Right cardiac atrium (tissue), 5 donors: ENCODE measurements around the gene DTX3. TPM values are rescaled to one million over a fixed set of nuclear protein-coding genes. Genes with fewer than 3 reads are reported as not detected.

Experiments used
- ATAC-seq, 2 donors: fragments of 200-7000 bp; cut with Tn5 transposase; one replicate each; pipeline versions ENCODE4 v1.8.0 to v1.9.1; 2020; ENCODE audit warnings: moderate library complexity in 2 of 2, mild to moderate bottlenecking in 1 of 2
- DNase-seq, 3 donors: peaks; one replicate each; pipeline ENCODE4 v3.0.0-alpha.2; 2020
- H3K27ac ChIP-seq: one replicate; pipeline ENCODE4 v1.5.1; 2013; ENCODE audit warnings: mild to moderate bottlenecking, low read length, control low read depth, moderate library complexity
- H3K27me3 ChIP-seq: one replicate; pipeline ENCODE4 v1.6.1; 2013; ENCODE audit not compliant: control insufficient read depth, insufficient read depth
- H3K4me1 ChIP-seq: one replicate; pipeline ENCODE4 v1.6.1; 2013; ENCODE audit warnings: low read length; ENCODE audit not compliant: control insufficient read depth, insufficient read depth
- H3K4me3 ChIP-seq: one replicate; pipeline ENCODE4 v1.5.1; 2013; ENCODE audit warnings: low read length, control low read depth
- H3K9me3 ChIP-seq: one replicate; pipeline ENCODE4 v1.6.1; 2013; ENCODE audit warnings: low read length; ENCODE audit not compliant: control insufficient read depth
- WGBS: extraction: QIAGEN DNeasy Blood & Tissue Kit; methylation state at CpG from one replicate; pipeline ENCODE4 v1.1.7; 2013; 5-methylcytosine and 5-hydroxymethylcytosine counted together
- intact Hi-C, 4 donors: fragments of 100-400 bp; cut with DNase I; formaldehyde crosslinking; loops; one replicate each; pipeline versions ENCODE4 v1.11.0 to v1.14.0; 2022 to 2023
- polyA plus RNA-seq: library from polyadenylated mRNA; stranded (reverse); fragments of 200-250 nt; gene quantifications from one replicate; pipeline ENCODE4 v1.2.3, GENCODE V29; 2013
- total RNA-seq, 4 donors: library from RNA; stranded (reverse); fragmentation: NEBNext Ultra II Directional; extraction: Animal tissue kit (Norgen Biotek cat#: 25700); gene quantifications; one replicate each; pipeline ENCODE4 v1.2.1, GENCODE V29; 2021
- donor health status: healthy with polysubstance abuse.
- donor health status: DM: no; HTN: yes; CAD: no.
- donor health status: DM: no; HTN: no; CAD: no.
- donor health status: DM: no; HTN: yes; CAD: no; lungs with severe emphysema.
- donor health status: DM: yes; HTN: yes; CAD: no.

Gene DTX3
- total and polyA plus RNA-seq, 5 donors: 28.9 to 44.6 (median 37.4) TPM

DNA sequence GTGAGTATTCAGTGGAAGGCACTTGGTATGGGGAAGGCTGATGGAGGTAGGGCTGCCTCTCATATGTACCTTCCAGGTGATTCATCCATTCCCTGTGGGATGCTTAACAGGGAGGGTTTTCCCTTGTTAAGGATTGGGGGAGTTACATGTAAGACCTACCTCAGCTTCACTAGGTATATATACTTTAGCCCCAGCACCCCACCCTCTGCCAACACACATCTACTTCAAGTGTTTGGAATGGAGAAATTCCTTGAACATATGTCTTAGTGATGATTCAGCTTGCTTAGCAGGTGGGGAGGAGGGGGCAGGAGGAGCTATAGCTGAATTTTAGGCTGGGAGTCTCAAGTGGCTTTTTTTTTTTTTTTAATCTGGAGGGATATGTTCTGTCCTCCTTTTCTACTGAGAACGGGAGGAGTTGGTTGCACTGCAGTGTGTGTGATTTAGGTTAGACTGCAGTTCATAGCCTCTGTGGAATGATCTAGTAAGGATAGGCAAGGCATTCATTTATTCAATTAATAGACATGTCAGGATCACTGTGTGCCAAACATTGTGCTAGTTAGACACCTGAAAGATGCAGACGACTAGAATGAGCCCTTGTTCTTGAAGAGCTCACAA lies 12.0 kb upstream of the DTX3 start:
- no peak overlapping the region for H3K27ac ChIP-seq
- intact Hi-C loops: no loop called here
- ATAC-seq (no peak), DNase-seq (no peak)
- peaks cover 6% of the 10 kb centered on the region for H3K4me1 ChIP-seq
- WGBS: 83% methylated on average over 2 of the region's 2 CpGs
- no peak overlapping the region for H3K4me3 ChIP-seq
- H3K27me3 ChIP-seq: no peaks in the 10 kb centered on the region
- H3K9me3 ChIP-seq: no peaks in the 10 kb centered on the region

DNA sequence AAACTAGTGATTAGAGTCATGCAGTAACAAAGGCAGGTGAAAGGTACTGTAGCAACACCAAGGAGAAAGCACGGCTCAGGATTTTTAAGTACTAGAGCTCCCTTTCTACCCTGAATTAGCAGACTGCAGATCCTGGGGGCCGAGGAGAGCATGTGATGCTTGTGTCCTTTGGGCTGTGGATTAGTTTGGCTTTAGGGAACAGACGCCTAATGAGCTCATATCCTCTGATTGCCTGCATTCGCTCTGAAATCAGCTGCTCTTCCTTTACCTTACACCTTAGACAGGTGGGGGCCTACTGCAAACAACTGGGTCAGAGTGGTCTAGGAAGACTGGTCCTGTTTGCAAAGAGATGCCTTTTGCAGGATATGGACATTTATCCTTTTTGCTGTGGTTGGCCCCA lies 11.4 kb upstream of the DTX3 start:
- intact Hi-C loops: no loop called here
- H3K9me3 ChIP-seq: no peaks in the 10 kb centered on the region
- H3K4me1 ChIP-seq: peaks cover 6% of the 10 kb centered on the region
- ATAC-seq: no peak
- H3K4me3 ChIP-seq: no peak overlapping the region
- no peaks in the 10 kb centered on the region for H3K27me3 ChIP-seq
- WGBS: 87% methylated on average over 4 of the region's 4 CpGs
- no peak for DNase-seq
- H3K27ac ChIP-seq: no peak overlapping the region

DNA sequence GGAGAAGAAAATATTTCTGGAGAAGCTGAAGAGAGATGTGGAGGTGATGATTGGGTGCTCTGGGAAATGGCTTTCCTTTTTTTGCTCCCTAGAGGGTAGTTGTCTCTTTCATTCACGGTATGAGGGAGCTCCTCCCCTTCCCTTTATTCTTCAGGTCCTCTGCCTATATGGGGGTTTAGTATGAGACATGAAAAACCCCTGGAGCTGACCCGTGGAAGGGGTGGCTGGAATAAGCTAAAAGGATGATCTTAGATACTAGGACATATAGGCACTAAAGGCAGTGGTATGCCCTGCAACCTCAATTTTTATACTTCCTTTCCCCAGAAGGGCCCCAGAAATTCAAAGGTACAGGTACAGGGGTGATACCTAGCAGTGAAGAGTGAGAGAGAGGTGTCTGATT lies 4.2 kb upstream of the DTX3 start:
- no peak for ATAC-seq
- no peak for DNase-seq
- no peaks in the 10 kb centered on the region for H3K27me3 ChIP-seq
- no peaks in the 10 kb centered on the region for H3K9me3 ChIP-seq
- H3K4me1 ChIP-seq: peaks cover 4% of the 10 kb centered on the region
- WGBS: 59% methylated on average over 2 of the region's 2 CpGs
- intact Hi-C loops: no loop called here
- no peak overlapping the region for H3K27ac ChIP-seq
- H3K4me3 ChIP-seq: no peak overlapping the region

DNA sequence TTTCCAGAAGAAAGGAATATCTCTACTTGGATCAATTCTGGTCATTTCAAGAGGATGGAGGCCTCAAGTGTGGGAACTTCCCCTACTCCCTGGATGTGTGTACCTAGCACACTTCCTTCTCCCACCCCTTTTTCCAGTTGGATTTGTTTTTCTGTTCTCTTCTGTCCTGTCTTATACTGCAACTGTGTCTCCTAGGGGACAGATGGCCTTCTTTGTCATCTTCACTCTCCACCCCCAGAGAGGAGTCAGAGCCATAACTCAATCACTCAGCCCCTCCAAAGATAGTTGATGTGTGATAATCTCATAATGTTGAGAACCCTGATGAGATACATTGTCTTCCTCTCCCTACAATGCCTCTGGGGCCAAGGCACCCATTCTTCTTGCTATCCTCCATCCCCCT lies 2.1 kb upstream of the DTX3 start:
- Histone ChIP-seq H3K27me3 (no peaks in the 10 kb centered on the region), H3K4me1 (peaks cover 6% of the 10 kb centered on the region), H3K4me3 (no peak overlapping the region), H3K9me3 (no peaks in the 10 kb centered on the region), H3K27ac (no peak overlapping the region)
- intact Hi-C loops: no loop called here
- DNase-seq: no peak
- no peak for ATAC-seq

DNA sequence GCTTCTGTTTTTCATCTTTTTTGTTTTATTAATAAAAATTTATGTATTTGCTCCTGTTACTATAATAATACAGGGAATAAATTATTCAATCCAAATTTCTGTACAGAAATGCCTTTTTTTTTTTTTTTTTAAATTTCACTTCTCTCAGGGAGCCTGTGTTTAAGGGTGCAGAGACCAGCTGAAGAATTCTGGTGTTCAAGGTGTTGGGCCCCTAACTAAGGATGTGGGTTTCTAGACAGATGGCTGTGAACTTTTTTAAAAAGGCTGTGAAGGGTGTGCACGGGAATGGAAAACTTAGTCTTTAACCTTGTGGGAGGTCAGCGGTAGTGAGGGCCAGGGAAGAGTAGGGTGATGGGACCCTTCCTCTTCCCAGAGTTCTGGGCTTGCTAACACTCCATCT lies 1.3 kb upstream of the DTX3 start:
- DNase-seq: no peak
- H3K4me3 ChIP-seq: no peak overlapping the region

DNA sequence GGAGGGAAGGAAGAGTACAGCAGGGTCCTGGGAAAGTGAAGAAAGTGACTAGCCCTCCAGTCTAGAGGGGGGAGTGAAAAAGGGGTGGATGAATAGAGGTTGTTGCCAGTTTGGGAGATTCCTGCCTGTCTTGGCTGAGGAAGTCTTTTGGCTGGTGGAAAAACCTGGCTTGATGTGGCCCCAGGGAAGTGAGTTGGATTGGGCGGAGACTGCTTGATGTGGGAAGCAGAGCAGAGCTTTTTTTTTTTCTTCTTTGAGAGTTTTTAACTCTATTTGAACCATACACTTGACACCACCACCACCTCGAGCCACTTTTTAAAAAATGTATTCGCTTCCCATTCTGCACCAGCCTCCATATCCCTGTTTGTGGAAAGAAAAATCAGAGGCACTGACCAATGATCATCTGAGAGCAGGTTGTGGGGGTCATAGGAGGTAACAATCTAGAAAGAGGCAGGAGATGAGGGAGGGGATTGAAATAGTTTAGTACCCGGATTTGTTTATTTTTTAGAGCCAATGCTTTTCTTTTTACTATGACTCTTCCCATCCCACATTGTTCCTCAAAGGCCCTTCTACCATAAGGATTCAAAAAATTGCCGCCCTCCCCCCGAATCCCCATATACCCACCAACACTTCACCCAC lies 690 bp upstream of the DTX3 start:
- ATAC-seq (peak; percentile 71 to 73), DNase-seq (peak; percentile 52 to 80 (median 74))
- no peaks in the 10 kb centered on the region for H3K27me3 ChIP-seq
- 23% methylated on average over 6 of the region's 6 CpGs for WGBS
- no peaks in the 10 kb centered on the region for H3K9me3 ChIP-seq
- peak overlapping the region; percentile 93 for H3K27ac ChIP-seq
- H3K4me1 ChIP-seq: peaks cover 6% of the 10 kb centered on the region
- intact Hi-C loops: no loop called here
- peak overlapping the region; percentile 84 for H3K4me3 ChIP-seq

More for the DNA sequence above, 1.3 kb upstream of the DTX3 start:
- Histone ChIP-seq H3K27me3 (no peaks in the 10 kb centered on the region), H3K27ac (peak overlapping the region; percentile 93), H3K4me1 (peaks cover 6% of the 10 kb centered on the region), H3K9me3 (no peaks in the 10 kb centered on the region)
- no peak for ATAC-seq
- intact Hi-C loops: no loop called here
- 45% methylated on average over 2 of the region's 2 CpGs for WGBS

DNA sequence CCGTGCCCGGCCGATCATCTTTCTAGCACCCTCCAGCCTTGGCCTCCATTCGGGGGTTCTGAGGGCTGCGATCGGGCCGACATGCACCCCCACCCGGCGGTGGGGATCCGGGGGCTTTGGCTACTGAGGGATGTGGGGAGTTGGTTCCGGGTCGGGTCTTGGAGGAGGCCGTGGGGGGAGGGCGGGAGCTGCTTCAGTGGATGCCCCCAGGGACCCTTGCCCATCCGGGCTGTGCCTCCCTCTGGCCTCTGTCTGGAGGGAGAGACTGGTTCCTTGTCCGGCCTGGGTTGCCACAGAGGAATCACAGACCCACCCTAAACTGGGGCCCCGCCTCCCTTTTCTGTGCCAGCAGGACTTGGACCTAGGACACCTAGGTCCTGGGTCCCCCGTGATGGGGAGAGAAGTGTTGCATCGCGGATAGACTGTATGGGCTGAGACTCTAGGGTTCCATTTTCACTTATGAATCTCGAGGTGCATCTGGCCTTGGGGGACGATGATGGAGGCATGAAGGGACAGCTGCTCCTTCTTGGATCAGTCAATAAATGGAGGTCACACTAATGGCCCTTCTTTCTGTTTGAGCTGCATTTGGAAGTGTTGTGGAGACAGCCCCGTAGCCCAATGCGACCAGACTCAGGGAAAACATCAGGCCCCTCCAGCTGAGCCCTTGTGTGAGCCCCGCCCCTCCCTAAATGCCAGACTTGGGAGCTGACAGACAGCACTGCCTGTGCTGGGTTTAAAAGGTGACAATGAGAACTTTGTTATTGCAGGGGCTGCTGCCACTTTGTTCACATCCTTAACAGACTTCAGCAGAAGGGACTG lies 577 bp downstream of the DTX3 start:
- Histone ChIP-seq H3K9me3 (no peaks in the 10 kb centered on the region), H3K27ac (peak overlapping the region; percentile 77), H3K4me1 (peaks cover 6% of the 10 kb centered on the region), H3K27me3 (no peaks in the 10 kb centered on the region), H3K4me3 (peak overlapping the region; percentile 84)
- peak; percentile 27 to 55 for ATAC-seq
- peak; percentile 57 to 87 (median 81) for DNase-seq
- 7% methylated on average over 25 of the region's 25 CpGs for WGBS
- intact Hi-C loops: no loop called here

DNA sequence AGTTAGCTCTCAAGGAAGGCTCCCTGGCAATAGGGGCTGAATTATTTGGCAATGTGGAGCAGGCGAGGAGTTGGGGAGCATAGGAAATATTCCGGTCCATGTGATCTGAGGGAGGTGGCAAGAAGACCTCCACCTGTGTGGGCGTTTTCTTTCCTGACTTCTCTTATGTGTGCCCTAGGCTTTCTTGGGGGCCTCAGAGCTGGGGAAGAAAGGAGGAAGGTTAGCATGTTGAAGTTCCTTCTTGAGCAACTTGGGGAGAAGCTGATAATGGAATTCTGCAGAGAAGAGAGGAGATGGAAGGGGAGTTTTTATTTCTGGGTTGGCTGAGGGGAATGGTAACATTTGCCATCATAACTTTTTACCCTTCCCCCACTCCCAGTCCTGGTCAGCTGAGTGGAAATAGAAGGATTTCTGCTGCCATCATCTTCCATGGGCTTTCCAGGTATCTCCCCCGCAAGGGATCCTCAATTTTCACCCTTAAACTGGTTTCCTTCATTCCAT lies 1.2 kb downstream of the DTX3 start:
- H3K4me1 ChIP-seq: peaks cover 9% of the 10 kb centered on the region
- no peaks in the 10 kb centered on the region for H3K9me3 ChIP-seq
- WGBS: 70% methylated on average over 4 of the region's 4 CpGs
- intact Hi-C loops: no loop called here
- no peaks in the 10 kb centered on the region for H3K27me3 ChIP-seq
- ATAC-seq: no peak
- H3K27ac ChIP-seq: no peak overlapping the region
- no peak for DNase-seq
- H3K4me3 ChIP-seq: peak overlapping the region; percentile 84

DNA sequence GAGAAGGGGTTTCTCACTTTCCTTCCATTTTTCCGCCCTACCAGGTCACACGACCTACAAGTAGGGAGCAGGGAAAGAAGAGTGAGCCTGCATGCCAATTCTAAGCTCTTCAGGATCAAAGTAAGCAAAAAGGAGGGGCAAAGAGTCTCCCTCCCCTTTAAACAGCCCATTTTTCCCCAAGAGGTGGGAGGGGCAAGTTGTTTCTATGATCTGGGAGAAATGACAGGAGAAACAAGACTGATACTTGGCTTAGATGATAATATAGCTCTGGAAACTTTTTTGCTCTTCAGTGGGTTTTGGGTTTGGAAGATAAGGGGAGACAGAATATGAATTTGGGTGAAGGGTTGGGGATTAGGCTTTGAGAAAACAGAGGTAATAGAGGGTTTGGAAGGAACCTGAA lies 1.8 kb downstream of the DTX3 start:
- 80% methylated on average over 2 of the region's 2 CpGs for WGBS
- intact Hi-C loops: no loop called here
- Histone ChIP-seq H3K27ac (no peak overlapping the region), H3K4me1 (peaks cover 9% of the 10 kb centered on the region), H3K27me3 (no peaks in the 10 kb centered on the region), H3K4me3 (no peak overlapping the region), H3K9me3 (no peaks in the 10 kb centered on the region)
- ATAC-seq: no peak
- DNase-seq: no peak

DNA sequence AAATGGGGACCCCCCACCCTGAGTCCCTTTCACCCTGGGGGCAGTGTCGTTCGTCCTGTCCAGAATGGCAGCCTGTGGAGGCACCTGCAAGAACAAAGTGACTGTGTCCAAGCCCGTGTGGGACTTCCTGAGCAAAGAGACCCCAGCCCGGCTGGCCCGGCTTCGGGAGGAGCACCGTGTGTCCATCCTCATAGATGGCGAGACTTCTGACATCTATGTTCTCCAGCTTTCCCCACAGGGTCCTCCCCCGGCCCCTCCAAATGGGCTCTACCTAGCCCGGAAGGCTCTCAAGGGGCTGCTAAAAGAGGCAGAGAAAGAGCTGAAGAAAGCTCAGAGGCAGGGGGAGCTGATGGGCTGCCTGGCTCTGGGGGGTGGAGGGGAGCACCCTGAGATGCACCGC lies 2.2 kb downstream of the DTX3 start:
- ATAC-seq: no peak
- WGBS: 89% methylated on average over 11 of the region's 11 CpGs

DNA sequence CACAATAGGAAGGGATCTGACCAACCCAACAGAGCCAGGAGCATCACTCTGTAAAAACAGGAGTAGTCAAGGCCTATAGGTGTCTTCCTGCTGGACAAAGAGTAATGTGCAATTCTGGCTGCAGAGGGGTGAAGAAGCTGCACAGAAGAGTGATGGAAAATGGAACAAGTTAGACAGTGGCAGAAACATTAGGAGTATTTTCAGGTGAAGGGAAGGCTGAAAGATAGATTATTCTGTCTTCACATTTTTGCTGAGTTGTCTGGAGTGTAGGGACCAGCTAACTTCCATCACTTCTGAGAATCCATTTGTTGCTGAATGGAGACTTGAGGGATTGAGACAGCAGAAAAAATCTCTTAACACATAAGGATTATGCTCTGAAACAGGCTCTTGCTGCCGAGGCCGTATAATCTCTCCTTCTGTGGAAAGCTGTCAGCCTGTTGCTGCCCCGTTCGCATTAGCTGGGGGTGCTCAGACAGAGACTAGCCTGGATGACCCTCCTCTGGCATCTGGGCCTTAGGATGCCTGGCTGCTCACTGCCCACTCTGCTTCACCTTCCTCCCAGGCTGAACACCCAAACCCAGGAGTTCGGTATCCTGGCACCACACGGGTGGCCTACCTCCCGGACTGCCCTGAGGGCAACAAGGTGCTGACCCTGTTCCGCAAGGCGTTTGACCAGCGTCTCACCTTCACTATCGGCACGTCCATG lies 3.5 kb downstream of the DTX3 start:
- H3K27ac ChIP-seq: no peak overlapping the region
- no peak for ATAC-seq
- no peak for DNase-seq
- 78% methylated on average over 12 of the region's 12 CpGs for WGBS
- H3K4me3 ChIP-seq: no peak overlapping the region
- peaks cover 9% of the 10 kb centered on the region for H3K4me1 ChIP-seq
- H3K27me3 ChIP-seq: no peaks in the 10 kb centered on the region
- intact Hi-C loops: no loop called here
- H3K9me3 ChIP-seq: no peaks in the 10 kb centered on the region

More for the DNA sequence above, 2.2 kb downstream of the DTX3 start:
- no peaks in the 10 kb centered on the region for H3K27me3 ChIP-seq
- no peaks in the 10 kb centered on the region for H3K9me3 ChIP-seq
- no peak overlapping the region for H3K4me3 ChIP-seq
- H3K27ac ChIP-seq: no peak overlapping the region
- intact Hi-C loops: no loop called here
- peaks cover 9% of the 10 kb centered on the region for H3K4me1 ChIP-seq
- DNase-seq: no peak
